Right lobe of liver (tissue), 4 donors: ENCODE results near the gene CD7.

ENCODE experiments used
- CTCF ChIP-seq, 4 donors: fragments of 200-600 bp in 3 of 4; fragments of 450-650 bp in 1 of 4; IDR thresholded peaks; one replicate each; pipeline versions ENCODE4 v1.5.1 to v1.8.0; 2016 to 2022; ENCODE audit warnings: antibody characterized with exemption in 4 of 4, mild to moderate bottlenecking in 2 of 4
- POLR2A ChIP-seq: fragments of 450-650 bp; IDR thresholded peaks from one replicate; pipeline ENCODE4 v1.6.1; 2017; ENCODE audit warnings: antibody characterized with exemption, mild to moderate bottlenecking
- donor health status: DM: no; HTN: no; CAD: no.
- donor health status: DM: no; HTN: no; CAD: no.
- donor health status: DM: no; HTN: yes; CAD: no.

GRCh38 chr17:82267575-82268379 lies 49.6 kb downstream of the CD7 start:
- no peak for TF ChIP-seq CTCF (IDR thresholded peaks at IDR 0.05)
- TF ChIP-seq POLR2A: no peak
